M059J (cell line): Measurements from ENCODE around the gene SMARCC1. TPM values are rescaled to one million over a fixed set of nuclear protein-coding genes. Genes with fewer than 3 reads are reported as not detected.
"Not testable (repeated sequence)": the region's sequence is repeated elsewhere in the genome, so short reads cannot be mapped to it uniquely, and the experiment has no call there.

ENCODE experiments used
- DNase-seq: peaks from one replicate; pipeline ENCODE4 v3.0.0-alpha.2; 2012; ENCODE audit warnings: low read depth
- total RNA-seq: library from RNA; depleted of rRNA; stranded (reverse); fragments of >200 nt; shearing (Covaris generic); gene quantifications from 2 replicates; pipeline ENCODE4 v1.2.3, GENCODE V29; 2014

The SMARCC1 gene
- total RNA-seq, 1 experiment from 2014 or later: 33.5 TPM

GRCh38 chr3:47772047-47772446, 9.6 kb downstream of the SMARCC1 start:
- DNase-seq: no peak

DNA sequence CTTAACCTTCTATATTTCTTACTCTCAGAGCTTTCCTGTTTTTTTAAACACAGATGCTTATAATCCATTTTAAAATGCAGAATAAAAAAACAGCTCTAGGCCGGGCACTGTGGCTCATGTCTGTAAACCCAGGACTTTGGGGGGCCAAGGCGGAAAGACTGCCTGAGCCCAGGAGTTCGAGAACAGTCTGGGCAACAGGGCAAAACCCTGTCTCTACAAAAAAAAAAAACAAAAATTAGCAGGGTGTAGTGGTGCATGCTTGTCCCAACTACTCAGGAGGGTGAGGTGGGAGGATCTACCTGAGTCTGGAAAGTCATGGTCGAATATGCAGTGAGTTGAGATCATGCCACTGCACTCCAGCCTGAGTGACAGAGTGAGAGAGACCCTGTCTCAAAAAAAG, 15.5 kb downstream of the SMARCC1 start:
- DNase-seq: no peak

DNA sequence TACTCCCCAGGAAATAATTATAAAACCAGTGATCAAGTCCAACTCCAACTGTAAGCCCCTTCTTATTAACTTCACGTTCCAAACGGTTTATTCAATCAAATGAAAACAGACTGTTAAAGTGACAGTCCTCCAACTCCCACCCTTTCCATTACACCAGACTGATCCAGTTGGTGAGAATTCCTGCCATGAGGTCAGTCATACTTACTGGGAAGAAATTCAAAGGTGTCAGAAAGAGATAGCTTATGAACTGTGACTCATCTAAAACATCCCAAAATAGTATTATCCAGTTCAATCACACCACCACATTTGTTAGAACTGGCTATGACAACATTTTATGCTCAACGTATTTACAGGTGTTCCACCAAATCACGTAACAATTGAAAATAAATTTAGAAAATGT, 19.5 kb downstream of the SMARCC1 start:
- DNase-seq: peak; percentile 6

DNA sequence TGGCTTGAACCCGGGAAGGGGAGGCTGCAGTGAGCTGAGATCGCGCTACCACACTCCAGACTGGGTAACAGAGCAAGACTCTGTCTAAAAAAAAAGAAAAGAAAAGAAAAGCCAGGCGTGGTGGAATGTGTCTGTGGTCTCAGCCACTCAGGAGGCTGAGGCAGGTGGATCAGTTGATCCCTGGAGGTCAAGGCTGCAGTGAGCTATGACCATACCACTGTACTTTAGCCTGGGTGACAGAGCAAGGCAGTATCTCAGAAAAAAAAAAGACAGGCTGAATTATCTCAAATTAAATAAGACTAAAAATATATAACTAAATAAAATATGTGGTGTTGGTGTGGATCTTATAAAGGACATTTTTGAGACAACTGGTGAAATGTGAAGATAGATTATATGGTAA, 20.6 kb downstream of the SMARCC1 start:
- no peak for DNase-seq

GRCh38 chr3:47760207-47760606, 21.5 kb downstream of the SMARCC1 start:
- DNase-seq: not testable (repeated sequence)

- DNase-seq: no peak
Measured at GRCh38 chr3:47758261-47759025, 23.2 kb downstream of the SMARCC1 start.

DNA sequence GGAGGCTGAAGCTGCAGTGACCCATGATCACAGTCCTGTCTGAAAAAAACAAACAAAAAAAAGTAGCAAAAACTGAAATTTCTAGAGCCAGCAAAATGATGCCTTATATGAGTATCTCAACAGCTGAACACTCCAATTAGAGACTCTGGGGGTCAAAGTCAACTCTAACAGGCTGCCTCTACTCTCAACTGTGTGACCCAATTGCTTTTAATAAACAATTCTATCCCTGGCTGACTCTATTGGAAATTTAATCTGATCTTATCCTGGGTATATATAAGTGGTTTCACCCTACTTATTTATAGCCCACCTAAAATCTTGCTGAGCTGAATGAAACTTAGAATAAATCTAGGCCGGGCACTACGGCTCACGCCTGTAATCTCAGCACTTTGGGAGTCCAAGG, 29.0 kb downstream of the SMARCC1 start:
- no peak for DNase-seq

DNA sequence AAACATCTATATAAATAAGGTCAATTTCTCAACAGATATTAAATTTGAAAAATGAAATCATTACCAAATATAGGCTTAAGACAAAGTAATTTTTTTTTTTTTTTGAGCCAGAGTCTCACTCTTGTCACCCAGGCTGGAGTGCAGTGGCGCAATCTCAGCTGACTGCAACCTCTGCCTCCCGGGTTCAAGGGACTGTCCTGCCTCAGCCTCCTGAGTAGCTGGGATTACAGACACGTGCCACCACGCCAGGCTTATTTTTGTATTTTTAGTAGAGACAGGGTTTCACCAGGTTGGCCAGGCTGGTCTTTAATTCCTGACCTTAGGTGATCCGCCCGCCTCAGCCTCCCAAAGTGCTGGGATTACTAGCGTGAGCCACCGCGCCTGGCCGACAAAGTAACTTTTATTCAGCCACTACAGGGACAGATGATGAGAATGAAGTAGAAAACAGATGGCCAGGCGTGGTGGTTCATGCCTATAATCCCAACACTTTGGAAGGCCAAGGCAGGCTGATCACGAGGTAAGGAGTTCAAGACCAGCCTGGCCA, 30.8 kb downstream of the SMARCC1 start:
- DNase-seq: not testable (repeated sequence)

- no peak for DNase-seq
Measured at GRCh38 chr3:47747558-47747957, 34.1 kb downstream of the SMARCC1 start.

- DNase-seq: no peak
Measured at GRCh38 chr3:47746264-47746663, 35.4 kb downstream of the SMARCC1 start.

DNA sequence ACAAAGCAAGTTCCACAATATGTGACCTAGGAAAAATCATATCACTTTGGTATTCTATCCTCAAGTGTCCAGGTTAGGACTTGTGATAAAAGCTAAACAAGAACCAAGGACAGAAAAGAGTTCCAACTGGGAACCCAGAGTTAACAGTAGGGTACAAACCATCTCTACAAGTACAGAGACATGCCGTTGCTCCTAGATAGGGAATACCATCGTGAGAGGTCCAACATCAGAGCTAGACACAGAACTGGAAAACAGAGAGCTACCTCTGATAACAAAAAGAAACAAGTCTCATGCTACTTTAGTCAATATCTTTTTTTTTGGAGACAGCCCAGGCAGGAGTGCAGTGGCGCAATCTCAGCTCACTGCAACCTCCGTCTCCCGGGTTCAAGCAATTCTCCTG, 37.8 kb downstream of the SMARCC1 start:
- DNase-seq: no peak

GRCh38 chr3:47743352-47743751, 38.3 kb downstream of the SMARCC1 start:
- DNase-seq: peak; percentile 38

- DNase-seq: no peak
Measured at GRCh38 chr3:47741925-47742324, 39.8 kb downstream of the SMARCC1 start.

DNA sequence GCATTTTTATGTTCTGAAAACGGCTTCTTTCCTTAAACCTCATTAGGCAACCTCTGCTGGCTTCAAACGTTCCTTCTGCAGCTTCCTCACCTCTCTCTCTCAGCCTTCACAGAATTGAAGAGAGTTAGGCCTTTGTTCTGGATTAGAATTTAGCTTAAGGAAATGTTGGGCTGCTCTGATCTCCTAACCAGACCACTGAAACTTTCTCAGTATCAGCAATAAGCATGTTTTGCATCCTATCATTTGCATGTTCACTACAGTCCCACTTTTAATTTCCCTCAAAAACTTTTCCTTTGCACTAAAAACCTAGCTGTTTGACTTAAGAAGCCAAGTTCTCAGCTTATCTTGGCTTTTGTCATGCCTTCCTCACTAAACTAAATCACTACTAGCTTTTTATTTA, 49.5 kb downstream of the SMARCC1 start:
- DNase-seq: no peak

DNA sequence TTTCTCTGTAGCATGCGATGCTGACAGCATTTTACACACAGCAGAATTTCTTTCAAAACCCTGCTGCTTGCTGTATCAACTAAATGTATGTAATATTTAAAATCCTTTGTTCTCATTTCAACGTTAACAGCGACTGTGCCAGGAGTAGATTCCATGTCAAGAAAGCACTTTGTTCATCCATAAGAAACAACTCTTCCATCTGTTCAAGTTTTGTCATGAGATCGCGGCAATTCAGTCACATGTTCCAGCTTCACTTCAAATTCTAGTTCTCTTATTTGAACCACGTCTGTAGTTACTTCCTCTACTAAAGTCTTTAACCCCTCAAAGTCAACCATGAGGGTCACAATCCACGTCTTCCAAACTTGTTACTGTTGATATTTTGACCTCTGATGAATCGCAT, 50.6 kb downstream of the SMARCC1 start:
- no peak for DNase-seq

DNA sequence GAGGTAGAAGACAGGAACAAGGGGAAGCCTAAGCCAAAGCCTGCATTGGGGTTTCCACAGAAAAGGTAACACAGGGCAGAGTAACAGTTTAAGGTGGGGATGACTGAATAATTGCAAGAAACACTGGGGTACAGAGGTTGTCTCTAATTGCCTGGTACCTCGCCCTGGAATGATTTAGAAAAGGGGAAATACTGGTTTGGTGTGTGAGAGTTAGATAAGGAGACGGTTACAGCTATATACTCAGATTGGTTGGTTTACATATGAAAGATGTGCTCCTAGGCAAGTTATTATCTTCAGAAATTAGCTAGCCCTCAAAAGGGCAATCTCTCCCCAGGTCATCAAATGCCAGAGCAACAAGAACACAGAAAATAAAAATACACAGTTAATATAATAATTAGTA, 58.8 kb downstream of the SMARCC1 start:
- no peak for DNase-seq

GRCh38 chr3:47717448-47717847, 64.2 kb downstream of the SMARCC1 start:
- not testable (repeated sequence) for DNase-seq

DNA sequence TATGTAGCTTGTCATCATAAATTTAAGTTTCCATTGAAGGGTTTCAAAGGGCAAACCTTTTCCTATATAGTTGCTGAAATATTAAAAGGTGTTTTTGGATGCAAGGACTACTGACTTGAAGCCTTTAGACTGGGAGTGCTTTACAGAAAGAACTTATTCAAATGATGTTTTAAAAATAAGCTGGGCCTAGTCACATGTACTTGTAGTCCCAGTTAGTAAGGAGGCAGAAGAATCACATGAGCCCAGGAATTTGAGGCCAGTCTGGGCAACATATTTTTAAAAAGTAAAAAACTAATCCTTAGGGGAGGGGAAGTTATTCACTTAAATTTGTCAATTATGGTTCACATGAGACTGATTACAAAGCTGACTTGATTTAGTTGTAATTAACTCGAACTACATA, 65.0 kb downstream of the SMARCC1 start:
- no peak for DNase-seq

DNA sequence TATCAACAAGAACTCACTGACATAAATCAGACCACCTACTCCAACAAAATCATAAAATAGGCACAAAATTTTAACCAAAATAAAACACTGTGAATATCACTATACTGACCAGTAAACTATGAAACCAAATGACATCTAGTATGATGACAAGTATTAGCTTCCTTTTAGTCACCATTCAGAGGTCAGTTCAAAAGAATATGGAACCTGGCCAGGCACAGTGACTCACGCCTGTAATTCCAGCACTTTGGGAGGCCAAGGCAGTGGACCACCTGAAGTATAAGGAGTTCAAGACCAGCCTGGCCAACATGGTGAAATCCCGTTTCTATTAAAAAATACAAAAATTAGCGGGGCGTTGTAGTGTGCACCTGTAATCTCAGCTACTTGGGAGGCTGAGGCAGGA, 65.8 kb downstream of the SMARCC1 start:
- DNase-seq: peak; percentile 84

- DNase-seq: no peak
Measured at GRCh38 chr3:47714606-47715005, 67.1 kb downstream of the SMARCC1 start.

GRCh38 chr3:47713655-47714054, 68.0 kb downstream of the SMARCC1 start:
- DNase-seq: no peak

DNA sequence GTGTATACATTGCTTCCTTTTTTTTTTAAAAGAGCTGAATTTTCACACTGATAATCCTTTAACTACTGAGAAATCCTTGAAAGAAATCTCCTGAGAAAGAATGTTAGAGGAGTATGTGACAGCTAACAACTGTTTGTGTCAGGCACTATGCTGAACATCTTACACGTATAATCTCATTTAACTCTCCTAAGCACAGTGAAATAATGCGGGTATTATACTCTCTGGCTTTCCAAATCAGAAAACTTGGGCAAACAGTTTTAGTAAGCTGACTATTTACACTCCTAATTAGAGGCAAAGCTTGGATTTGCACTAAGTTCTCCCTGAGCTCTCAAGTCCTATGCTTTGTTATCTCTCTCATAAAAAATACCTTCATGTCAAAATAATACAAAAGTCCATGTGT, 69.3 kb downstream of the SMARCC1 start:
- no peak for DNase-seq

DNA sequence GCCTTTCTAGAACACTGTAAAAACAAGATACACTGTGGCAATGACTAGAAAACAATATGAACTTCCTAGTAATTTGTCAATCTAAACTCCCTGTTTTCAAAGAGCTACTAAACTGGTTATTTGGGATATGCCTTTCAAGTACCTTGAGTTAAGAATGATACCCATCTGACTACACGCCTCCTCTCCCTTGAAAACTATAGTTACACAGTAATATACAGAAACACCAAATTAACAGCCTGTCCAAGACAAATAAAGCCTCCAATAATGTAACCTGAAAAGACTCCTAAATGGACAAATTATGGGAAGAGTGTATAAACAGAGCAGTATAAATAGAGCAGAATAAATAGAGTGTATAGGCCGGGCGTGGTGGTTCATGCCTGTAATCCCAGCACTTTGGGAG, 70.1 kb downstream of the SMARCC1 start:
- no peak for DNase-seq

DNA sequence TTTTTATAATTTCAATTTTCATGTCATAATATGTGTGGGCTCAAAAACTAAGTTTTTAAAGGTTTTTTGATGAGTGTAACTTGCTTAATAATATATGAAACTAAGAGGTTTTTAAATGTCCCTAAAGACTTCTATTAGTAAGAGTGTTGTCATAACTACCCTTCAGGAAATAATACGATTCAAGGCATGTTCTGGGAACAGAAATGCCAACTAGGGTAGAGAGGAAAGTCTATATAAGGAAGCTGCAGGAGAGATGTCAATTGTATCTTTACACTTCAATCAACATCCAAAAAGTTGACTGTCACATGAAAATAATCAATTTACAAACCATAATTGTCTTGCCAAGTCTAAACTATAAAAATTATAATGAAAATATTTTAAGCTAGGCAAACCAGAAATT, 76.3 kb downstream of the SMARCC1 start:
- no peak for DNase-seq
